KMS-11 (cell line): ENCODE measurements around the gene TTL.
"Not testable (repeated sequence)": the region's sequence is repeated elsewhere in the genome, so short reads cannot be mapped to it uniquely, and the experiment has no call there.

Experiments
- H2AFZ ChIP-seq: fragments of 200-600 bp; sonication (generic); 2 replicates; pipeline ENCODE4 v1.6.1; 2016; ENCODE audit warnings: antibody characterized with exemption, mixed run types, low read depth
- H3K27ac ChIP-seq: fragments of 200-600 bp; sonication (generic); 2 replicates; pipeline ENCODE4 v1.6.1; 2016; ENCODE audit warnings: mild to moderate bottlenecking, mixed run types
- H3K27me3 ChIP-seq: fragments of 200-600 bp; sonication (generic); 2 replicates; pipeline ENCODE4 v1.6.1; 2017; ENCODE audit warnings: mild to moderate bottlenecking, low read depth, mixed run types, moderate library complexity; ENCODE audit not compliant: insufficient read depth
- H3K36me3 ChIP-seq: fragments of 200-600 bp; sonication (generic); 2 replicates; pipeline ENCODE4 v1.6.1; 2017; ENCODE audit warnings: mild to moderate bottlenecking, mixed run types; ENCODE audit not compliant: insufficient read depth
- H3K4me1 ChIP-seq: fragments of 200-600 bp; sonication (generic); 2 replicates; pipeline ENCODE4 v1.6.1; 2016; ENCODE audit warnings: mild to moderate bottlenecking, low read depth, mixed run types; ENCODE audit not compliant: poor library complexity, severe bottlenecking
- H3K4me2 ChIP-seq: fragments of 200-600 bp; sonication (generic); 2 replicates; pipeline ENCODE4 v1.7.0; 2016; ENCODE audit warnings: mild to moderate bottlenecking, mixed run types
- H3K4me3 ChIP-seq: fragments of 200-600 bp; sonication (generic); IDR thresholded peaks from 2 replicates; pipeline ENCODE4 v1.6.1; 2017; ENCODE audit warnings: low read depth, low read length, mixed read lengths; ENCODE audit not compliant: insufficient read depth
- H3K79me2 ChIP-seq: fragments of 200-600 bp; sonication (generic); 2 replicates; pipeline ENCODE4 v1.6.1; 2016; ENCODE audit warnings: low read depth, mixed run types; ENCODE audit not compliant: insufficient read depth
- H3K9ac ChIP-seq: fragments of 200-600 bp; sonication (generic); 2 replicates; pipeline ENCODE4 v1.6.1; 2016; ENCODE audit warnings: mild to moderate bottlenecking, mixed run types
- H4K20me1 ChIP-seq: fragments of 200-600 bp; sonication (generic); 2 replicates; pipeline ENCODE4 v1.6.1; 2016; ENCODE audit warnings: mild to moderate bottlenecking, mixed run types; ENCODE audit not compliant: insufficient read depth
- TF ChIP-seq, protein P1 (sequence below): fragments of 200-600 bp; sonication (generic); conservative IDR thresholded peaks from 2 replicates; pipeline ENCODE4 v1.6.1; 2017; ENCODE audit warnings: low read depth, mild to moderate bottlenecking, antibody characterized with exemption, low read length, moderate library complexity, mixed read lengths

Gene TTL

GRCh38 chr2:112566104-112566503 is 84.1 kb downstream of the TTL start:
- no peak overlapping the region for H3K4me3 ChIP-seq
- TF ChIP-seq, protein P1, sequence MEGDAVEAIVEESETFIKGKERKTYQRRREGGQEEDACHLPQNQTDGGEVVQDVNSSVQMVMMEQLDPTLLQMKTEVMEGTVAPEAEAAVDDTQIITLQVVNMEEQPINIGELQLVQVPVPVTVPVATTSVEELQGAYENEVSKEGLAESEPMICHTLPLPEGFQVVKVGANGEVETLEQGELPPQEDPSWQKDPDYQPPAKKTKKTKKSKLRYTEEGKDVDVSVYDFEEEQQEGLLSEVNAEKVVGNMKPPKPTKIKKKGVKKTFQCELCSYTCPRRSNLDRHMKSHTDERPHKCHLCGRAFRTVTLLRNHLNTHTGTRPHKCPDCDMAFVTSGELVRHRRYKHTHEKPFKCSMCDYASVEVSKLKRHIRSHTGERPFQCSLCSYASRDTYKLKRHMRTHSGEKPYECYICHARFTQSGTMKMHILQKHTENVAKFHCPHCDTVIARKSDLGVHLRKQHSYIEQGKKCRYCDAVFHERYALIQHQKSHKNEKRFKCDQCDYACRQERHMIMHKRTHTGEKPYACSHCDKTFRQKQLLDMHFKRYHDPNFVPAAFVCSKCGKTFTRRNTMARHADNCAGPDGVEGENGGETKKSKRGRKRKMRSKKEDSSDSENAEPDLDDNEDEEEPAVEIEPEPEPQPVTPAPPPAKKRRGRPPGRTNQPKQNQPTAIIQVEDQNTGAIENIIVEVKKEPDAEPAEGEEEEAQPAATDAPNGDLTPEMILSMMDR = no peak
- no peaks in the 10 kb centered on the region for H3K36me3 ChIP-seq

DNA sequence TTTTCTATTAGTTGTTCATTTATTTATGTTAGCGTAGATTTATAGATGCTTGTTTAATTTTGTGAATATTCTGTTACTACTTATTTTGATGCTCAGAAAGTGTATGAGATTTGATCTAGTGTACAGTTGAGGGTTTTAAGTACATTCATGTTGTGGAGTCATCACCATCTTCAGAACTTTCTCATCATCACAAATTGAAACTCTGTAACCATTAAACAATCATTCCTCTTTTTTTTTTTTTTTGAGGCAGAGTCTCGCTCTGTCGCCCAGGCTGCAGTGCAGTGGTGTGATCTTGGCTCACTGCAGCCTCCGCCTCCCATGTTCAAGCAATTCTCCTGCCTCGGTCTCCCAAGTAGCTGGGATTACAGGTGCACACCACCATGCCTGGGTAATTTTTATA is 84.6 kb downstream of the TTL start:
- H3K36me3 ChIP-seq, H3K4me1 ChIP-seq, H4K20me1 ChIP-seq, H3K27me3 ChIP-seq, H3K9ac ChIP-seq, H2AFZ ChIP-seq, H3K79me2 ChIP-seq, H3K4me2 ChIP-seq, H3K4me3 ChIP-seq, H3K27ac ChIP-seq: not testable (repeated sequence)

More at GRCh38 chr2:112566104-112566503, 84.1 kb downstream of the TTL start:
- H3K4me2 ChIP-seq = no peak overlapping the region
- H3K27ac ChIP-seq = no peak overlapping the region
- H2AFZ ChIP-seq = no peak overlapping the region
- H3K27me3 ChIP-seq = no peaks in the 10 kb centered on the region
- H3K79me2 ChIP-seq = no peaks in the 10 kb centered on the region
- H3K4me1 ChIP-seq = no peaks in the 10 kb centered on the region
- H3K9ac ChIP-seq = no peak overlapping the region
- H4K20me1 ChIP-seq = no peaks in the 10 kb centered on the region

- Histone ChIP-seq H3K27me3 (no peaks in the 10 kb centered on the region), H4K20me1 (no peaks in the 10 kb centered on the region), H3K36me3 (peaks cover 3% of the 10 kb centered on the region; the same call in 1 of the 2 replicates), H3K4me3 (no peak overlapping the region), H3K4me2 (no peak overlapping the region), H3K79me2 (no peaks in the 10 kb centered on the region), H3K9ac (no peak overlapping the region), H2AFZ (no peak overlapping the region), H3K4me1 (no peaks in the 10 kb centered on the region), H3K27ac (no peak overlapping the region)
- TF ChIP-seq, protein P1 = no peak
These were observed 90.0 kb downstream of the TTL start for GRCh38 chr2:112572005-112572404.

- H4K20me1 ChIP-seq = no peaks in the 10 kb centered on the region
- no peak overlapping the region for H3K4me2 ChIP-seq
- H3K4me1 ChIP-seq = peaks cover 14% of the 10 kb centered on the region
- TF ChIP-seq, protein P1 = no peak
- H3K36me3 ChIP-seq = no peaks in the 10 kb centered on the region
- H3K9ac ChIP-seq = no peak overlapping the region
- no peak overlapping the region for H3K4me3 ChIP-seq
- no peak overlapping the region for H2AFZ ChIP-seq
- H3K27ac ChIP-seq = no peak overlapping the region
- H3K27me3 ChIP-seq = no peaks in the 10 kb centered on the region
- no peaks in the 10 kb centered on the region for H3K79me2 ChIP-seq
These were observed 95.8 kb downstream of the TTL start for GRCh38 chr2:112577756-112578155.

DNA sequence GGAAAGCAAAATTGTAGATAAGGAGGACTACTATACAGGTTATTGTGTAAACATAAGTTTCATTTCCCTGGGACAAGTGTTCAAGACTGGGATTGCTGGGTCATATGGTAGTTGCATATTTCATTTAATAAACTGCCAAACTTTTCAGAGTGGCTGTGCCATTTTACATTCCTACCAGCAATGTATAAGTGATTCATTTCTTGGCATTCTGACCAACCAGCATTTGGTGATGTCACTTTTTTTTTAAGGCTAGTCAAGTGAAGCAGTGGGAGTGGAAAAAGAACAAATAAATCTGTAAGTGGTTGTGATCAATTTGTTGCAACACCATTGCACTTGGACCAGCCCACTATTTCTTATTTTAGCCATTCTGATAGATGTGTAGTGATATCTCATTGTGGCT is 97.3 kb downstream of the TTL start:
- Histone ChIP-seq H3K4me2 (no peak overlapping the region), H3K79me2 (no peaks in the 10 kb centered on the region), H2AFZ (no peak overlapping the region), H3K27me3 (no peaks in the 10 kb centered on the region), H3K9ac (no peak overlapping the region), H4K20me1 (no peaks in the 10 kb centered on the region), H3K36me3 (no peaks in the 10 kb centered on the region), H3K4me1 (peaks cover 15% of the 10 kb centered on the region), H3K4me3 (no peak overlapping the region), H3K27ac (no peak overlapping the region)
- TF ChIP-seq, protein P1 = no peak
